Brain microvascular endothelial cell (primary cell): ENCODE measurements around the gene TIMM10B.

Experiments
- DNase-seq: peaks from one replicate; pipeline ENCODE4 v3.0.0-alpha.2; 2020
- H3K27ac ChIP-seq: fragments of 250-450 bp; sonication (Bioruptor Pico); 2 replicates; pipeline ENCODE4 v1.5.1; 2020; ENCODE audit warnings: mild to moderate bottlenecking, moderate library complexity
- H3K27me3 ChIP-seq: fragments of 250-450 bp; sonication (Bioruptor Pico); replicated peaks from 2 replicates; pipeline ENCODE4 v1.5.1; 2020; ENCODE audit warnings: mild to moderate bottlenecking
- H3K36me3 ChIP-seq: fragments of 250-450 bp; sonication (Bioruptor Pico); replicated peaks from 2 replicates; pipeline ENCODE4 v1.5.1; 2020; ENCODE audit warnings: mild to moderate bottlenecking
- H3K4me3 ChIP-seq: 2 replicates; pipeline ENCODE4 v1.5.1; 2011; ENCODE audit warnings: low read depth, mild to moderate bottlenecking, control low read depth, low read length, moderate library complexity
- in situ Hi-C: cut with HindIII; loops from 2 replicates; pipeline ENCODE4 v1.10.0; 2017; ENCODE audit warnings: low sequenced_read_pairs, low pct_ligation_motif_present
- TF ChIP-seq, protein P1 (sequence below): IDR thresholded peaks from 2 replicates; pipeline ENCODE4 v1.5.1; 2011; ENCODE audit warnings: low read depth, mild to moderate bottlenecking, moderate library complexity, low read length, control low read depth, inconsistent platforms; ENCODE audit errors: missing control alignments

Gene TIMM10B

DNA sequence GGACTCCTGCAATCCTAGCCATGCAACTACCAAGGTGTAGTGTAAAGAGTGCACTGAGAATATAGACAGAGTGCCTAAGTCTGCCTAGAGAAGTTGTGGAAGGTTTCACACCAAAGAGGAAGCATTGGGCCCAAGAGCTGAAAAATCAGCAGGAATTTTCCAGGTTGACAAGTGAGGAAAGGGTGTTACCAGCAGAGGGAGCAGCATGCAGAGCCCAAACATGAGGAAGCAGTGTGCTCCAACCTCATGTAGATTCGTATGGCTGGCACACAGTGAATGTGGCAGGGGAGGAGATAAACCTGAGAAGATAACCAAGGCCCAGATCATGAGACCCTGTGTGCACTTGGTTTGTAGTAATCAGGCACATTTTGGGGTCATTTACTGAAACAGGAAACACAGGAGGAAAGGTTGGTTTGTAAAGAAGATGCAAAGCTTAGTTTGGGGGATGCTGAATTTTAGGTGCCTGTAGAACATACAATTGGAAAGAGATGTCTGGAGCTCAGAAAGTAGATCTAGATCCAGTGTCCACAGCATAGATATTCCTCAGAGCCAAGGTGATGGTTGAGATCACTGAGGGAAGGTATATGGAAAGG, 42.2 kb upstream of the TIMM10B start:
- Histone ChIP-seq H3K36me3 (no peaks in the 10 kb centered on the region), H3K4me3 (no peak overlapping the region), H3K27ac (no peak overlapping the region), H3K27me3 (no peaks in the 10 kb centered on the region)
- TF ChIP-seq, protein P1, sequence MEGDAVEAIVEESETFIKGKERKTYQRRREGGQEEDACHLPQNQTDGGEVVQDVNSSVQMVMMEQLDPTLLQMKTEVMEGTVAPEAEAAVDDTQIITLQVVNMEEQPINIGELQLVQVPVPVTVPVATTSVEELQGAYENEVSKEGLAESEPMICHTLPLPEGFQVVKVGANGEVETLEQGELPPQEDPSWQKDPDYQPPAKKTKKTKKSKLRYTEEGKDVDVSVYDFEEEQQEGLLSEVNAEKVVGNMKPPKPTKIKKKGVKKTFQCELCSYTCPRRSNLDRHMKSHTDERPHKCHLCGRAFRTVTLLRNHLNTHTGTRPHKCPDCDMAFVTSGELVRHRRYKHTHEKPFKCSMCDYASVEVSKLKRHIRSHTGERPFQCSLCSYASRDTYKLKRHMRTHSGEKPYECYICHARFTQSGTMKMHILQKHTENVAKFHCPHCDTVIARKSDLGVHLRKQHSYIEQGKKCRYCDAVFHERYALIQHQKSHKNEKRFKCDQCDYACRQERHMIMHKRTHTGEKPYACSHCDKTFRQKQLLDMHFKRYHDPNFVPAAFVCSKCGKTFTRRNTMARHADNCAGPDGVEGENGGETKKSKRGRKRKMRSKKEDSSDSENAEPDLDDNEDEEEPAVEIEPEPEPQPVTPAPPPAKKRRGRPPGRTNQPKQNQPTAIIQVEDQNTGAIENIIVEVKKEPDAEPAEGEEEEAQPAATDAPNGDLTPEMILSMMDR, result peak; percentile 92
- in situ Hi-C loops, result no loop called here
- peak; percentile 35 for DNase-seq

DNA sequence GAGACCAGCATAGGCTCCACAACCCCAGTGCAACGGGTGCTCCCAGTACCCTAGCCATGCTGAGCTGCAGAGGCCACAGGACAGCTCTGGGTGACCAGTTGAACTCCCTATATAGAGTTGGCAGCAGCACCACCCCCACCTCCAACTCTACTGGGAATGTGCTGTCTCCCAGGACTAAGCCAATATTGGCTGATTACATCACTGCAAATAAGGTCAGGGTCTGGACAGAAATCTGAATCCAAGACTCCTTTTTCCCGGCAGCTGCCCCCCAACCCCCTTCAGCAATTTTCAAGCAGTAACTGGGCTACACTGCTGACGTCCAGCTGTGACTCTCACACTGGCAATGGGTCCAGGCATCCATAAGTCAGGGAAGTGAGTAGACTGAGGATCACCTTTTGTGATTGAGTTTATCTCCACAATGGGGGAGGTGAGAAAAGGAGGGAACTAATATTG, 40.4 kb upstream of the TIMM10B start, which contains the start of gene HPX:
Gene HPX (minus strand): TSS at position 82 of the 453 bp plus-strand sequence. CDS start 24 bp downstream, at position 58.
- no peak within 1 kb of the TSS for H3K27ac ChIP-seq
- in situ Hi-C loops, result no loop called here
- TF ChIP-seq, protein P1, result no peak

DNA sequence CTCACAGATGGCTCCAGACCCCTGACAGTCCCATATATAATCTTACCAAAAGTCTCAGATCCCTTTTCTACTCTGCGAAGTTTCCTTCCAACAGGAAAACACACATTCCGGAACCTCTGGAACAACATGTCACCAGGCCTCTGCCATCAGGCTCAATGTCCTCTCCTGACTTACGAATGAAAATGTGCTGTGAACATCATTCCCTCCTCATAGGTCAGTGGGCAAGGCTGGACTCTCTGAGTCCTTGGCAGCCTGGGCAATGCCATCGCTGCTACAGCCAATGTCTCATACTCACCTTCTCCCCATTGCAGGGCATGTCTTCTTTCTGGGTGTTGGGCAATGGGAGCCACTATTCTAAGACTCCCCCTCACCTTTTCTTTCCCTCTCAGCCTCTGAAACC, 38.9 kb upstream of the TIMM10B start:
- TF ChIP-seq, protein P1, result no peak
- Histone ChIP-seq H3K4me3 (no peak overlapping the region), H3K27ac (no peak overlapping the region), H3K36me3 (no peaks in the 10 kb centered on the region), H3K27me3 (no peaks in the 10 kb centered on the region)
- DNase-seq, result no peak
- in situ Hi-C loops, result no loop called here

More for the DNA sequence above, 40.4 kb upstream of the TIMM10B start, which contains the start of gene HPX:
- Histone ChIP-seq H3K27me3 (no peaks in the 10 kb centered on the region), H3K4me3 (no peak within 1 kb of the TSS), H3K36me3 (no peaks in the 10 kb centered on the region)
- DNase-seq, result no peak

DNA sequence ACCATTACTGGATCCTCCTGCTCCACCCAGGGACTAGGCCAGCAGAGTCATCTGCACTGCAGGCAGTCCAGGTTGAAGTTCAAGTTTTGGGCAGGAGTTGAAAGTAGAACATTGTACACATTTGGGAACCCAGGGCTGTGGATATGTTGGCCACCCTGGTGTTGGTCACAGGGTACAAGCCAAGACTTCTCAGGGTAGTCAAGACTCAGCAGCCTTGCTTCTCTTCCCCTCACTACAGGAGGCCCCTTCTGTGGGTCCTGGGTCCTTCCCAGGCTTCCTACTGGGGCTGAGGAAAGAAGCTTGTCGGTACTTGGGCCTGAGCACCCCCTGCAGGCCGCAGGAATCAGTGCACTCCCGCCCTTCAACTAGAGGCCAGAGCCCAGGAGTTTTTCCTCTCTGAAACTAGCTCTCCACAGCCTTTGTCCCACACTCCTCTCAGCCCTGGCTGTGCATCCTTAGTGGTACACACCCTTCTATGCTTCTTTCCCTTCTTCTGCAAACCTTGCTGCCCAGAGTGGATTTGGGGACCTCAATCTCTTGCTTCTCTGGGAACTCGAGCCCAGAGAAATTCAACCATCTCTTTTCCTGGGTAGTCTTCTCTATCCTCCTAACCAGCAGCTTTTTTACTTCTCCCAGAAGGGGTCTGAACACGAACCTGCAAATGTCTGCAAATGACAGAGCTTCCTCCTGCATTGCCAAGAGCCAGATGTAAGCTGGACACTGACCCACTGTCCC, 37.9 kb upstream of the TIMM10B start:
- in situ Hi-C loops, result no loop called here
- H3K36me3 ChIP-seq, result peaks cover 1% of the 10 kb centered on the region
- H3K4me3 ChIP-seq, result no peak overlapping the region
- H3K27ac ChIP-seq, result no peak overlapping the region
- TF ChIP-seq, protein P1, result peak; percentile 92
- no peaks in the 10 kb centered on the region for H3K27me3 ChIP-seq
- DNase-seq, result peak; percentile 40

DNA sequence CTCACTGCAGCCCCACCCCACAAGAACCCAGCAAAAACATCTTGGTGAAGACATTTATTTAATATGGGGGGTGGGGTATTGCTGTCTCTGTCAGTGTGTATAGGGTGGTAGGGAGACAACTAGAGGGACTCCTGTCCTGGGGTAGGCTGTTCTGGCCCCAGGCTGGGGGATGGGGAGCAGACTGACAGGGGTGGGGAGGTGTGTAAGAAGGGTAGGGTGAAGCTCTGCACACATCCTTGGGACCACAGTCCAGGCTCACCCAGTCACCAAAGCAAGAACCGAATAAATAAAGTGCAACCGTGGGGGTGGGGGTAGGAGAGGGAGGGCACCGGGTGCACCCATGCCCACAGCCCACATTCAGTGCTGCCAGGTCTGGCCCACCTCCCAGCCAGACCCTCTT, 32.7 kb upstream of the TIMM10B start:
- TF ChIP-seq, protein P1, result no peak
- in situ Hi-C loops, result no loop called here
- DNase-seq, result no peak
- Histone ChIP-seq H3K36me3 (peaks cover 32% of the 10 kb centered on the region), H3K27ac (no peak overlapping the region), H3K4me3 (no peak overlapping the region), H3K27me3 (no peaks in the 10 kb centered on the region)
